DMS 273 (cell line): Measurements from ENCODE around the gene IGSF21.
A peak's percentile ranks its signal among the peaks of the same experiment; 100 is the strongest.

Experiments
- DNase-seq: peaks from one replicate; lab custom pipeline; 2025; ENCODE audit not compliant: unreplicated experiment; lab: John Stamatoyannopoulos, UW

Gene IGSF21

DNA sequence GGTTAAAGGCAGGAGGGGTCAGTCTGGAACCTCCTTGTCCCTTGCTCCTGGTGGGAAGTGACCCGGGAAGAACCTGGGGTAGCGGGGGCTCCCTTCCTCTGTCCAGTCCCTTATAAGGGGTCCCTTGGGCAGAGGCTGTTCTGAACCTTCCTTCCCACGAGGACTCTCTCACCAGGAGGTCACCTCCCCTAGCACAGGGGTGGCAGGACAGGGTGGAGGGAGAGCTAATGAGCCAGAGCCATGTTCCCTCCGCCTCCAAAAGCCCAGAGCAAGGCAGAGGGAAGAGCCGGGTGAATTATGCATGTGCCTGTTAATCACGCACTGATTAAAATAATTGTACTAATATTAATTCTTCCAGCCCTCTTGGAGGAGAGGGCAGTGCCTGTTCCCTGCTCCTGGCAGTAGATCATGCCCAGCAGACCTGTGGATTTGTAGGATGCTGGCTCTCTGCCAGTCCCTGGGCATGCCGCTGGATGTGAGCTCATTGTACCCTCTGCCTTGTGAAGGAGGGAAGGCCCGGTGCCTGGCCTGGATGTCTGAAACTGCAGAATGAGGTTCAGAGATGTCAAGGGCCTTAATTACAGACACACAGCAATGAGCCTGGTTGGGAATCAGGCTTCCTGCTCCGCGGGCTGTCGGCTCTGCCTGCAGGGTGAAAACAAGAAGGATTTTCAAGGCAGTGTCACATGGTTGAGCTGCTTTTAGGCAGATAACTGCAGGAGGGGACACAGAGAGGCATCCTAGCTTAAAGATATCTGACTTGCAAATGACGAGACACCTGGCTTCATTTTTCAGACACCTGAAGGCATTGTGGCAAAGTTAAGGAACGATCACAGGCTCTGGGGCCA lies 68.2 kb downstream of the IGSF21 start:
- DNase-seq = peak; percentile 64

DNA sequence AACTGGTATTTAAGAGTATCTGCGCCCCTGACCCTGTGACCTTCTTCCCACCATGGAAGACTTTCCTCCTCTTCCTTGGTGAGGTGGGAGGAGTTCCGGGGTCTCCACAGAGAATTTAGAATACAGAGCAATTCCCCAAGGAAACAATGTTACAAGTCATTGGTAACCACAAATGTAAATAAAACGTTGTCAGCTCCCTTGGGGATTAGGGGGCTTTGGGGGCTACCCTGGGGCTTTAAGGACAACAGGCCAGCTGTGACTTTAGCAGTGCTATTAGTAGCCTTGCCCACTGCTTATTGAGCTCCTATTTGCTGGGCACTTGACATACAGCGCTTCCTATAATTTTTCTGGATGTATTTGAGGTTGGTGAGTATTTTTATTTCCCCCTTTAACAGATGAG lies 69.0 kb downstream of the IGSF21 start:
- no peak for DNase-seq

DNA sequence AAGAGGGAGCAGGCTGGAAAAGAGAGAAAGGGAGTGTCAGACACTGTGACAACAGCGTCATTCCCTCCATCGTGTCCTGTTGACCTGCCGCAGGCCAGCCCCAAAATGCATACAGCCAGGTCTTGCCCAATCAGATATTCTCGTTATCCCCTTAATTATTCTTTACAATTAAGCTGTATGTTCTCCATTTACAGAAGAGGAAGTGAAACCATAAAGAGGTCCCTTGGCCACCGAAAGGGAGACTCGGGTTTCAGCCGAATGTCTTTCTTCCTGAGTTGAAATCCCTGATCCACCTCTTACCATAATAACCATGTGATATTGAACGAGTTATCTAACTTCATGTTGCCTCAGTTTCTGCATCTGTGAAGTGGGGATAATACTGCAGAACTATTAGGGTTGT lies 70.5 kb downstream of the IGSF21 start:
- no peak for DNase-seq

DNA sequence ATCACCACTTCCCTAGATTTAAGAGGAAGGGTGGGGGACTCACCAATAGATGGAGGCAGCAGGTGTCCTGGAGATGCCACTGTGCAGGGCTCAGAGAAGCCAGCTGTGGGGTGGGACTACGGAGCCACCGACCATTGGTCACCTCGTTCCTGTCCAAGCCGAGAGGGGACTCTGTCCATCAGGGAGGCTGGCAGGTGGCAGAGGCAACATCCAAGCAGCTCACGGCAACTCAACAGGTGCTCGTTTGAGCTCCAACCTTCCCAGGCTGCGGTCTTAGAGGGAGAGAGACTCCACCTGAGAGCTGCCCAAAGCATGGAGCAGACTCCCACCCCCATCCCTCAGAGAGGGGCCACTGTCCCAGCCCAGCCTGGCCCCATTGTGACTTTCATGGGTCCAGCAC lies 71.4 kb downstream of the IGSF21 start:
- DNase-seq = no peak

DNA sequence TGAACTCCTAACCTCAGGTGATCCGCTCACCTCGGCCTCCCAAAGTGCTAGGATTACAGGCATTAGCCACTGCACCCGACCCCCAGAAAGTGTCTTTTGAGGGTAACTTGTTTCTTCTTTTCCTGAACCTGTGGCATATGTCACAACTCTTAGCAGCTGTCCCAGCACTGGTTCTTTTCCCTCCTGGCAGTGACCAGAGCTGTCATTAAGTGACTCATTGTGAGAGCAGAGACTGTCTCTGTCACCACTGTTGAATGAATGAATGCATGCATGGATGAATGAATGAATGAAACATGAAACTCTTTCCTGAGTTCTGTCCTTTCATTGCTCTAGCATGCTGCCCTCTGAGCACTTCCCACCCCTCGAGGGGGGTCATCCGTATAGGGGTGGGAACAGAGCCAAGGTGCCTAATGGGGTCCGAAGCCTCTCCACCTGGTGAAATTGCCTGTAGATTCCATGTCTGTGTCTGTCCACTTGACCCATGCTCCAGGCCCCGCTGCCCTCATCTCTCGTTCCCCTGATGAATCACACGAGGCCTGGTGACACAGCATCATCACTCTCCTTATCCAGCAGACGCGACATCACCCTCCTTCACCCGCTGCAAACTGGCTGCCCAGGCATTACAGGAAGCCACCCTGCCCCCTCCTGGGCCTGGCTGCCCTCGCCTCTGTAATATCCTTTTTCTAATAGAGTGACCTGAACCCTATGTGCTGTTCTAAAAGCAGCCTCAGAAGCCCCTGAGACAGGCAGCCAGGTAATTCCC lies 75.0 kb downstream of the IGSF21 start:
- DNase-seq = peak; percentile 35

DNA sequence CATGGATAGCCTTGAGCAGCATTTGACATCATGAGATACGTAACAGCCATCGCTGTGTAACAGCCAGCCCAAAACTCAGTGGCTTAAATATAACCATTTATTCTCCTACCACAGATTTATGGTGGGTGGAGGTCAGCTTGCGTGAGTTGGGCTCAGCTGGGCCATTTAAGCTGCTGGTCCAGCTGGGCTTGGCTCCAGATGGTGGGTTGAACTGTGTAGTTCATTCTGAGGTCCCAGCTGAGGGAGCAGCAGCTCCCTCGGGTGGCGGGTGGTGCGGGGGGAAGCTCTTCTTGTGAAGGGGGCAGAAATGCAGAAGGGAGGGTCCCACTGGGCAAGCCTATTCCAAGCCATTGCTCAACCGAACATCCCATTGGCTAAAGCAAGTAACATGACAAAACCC lies 75.9 kb downstream of the IGSF21 start:
- peak; percentile 59 for DNase-seq

DNA sequence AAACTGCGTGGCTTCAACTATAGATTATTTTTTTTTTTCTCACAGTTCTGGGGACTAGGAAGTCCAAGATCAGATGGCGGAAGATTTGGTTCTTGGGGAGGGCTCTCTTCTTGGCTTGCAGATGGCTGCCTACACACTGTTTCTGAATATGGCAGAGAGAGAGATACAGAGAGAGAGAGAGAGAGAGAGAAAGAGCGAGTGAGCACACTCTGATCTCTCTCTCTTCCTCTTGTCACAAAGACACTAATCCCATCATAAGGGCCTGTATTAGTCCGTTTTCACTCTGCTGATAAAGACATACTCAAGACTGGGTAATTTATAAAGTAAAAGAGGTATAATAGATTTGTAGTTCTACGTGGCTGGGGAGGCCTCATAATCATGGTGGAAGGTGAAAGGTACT lies 79.5 kb downstream of the IGSF21 start:
- no peak for DNase-seq

DNA sequence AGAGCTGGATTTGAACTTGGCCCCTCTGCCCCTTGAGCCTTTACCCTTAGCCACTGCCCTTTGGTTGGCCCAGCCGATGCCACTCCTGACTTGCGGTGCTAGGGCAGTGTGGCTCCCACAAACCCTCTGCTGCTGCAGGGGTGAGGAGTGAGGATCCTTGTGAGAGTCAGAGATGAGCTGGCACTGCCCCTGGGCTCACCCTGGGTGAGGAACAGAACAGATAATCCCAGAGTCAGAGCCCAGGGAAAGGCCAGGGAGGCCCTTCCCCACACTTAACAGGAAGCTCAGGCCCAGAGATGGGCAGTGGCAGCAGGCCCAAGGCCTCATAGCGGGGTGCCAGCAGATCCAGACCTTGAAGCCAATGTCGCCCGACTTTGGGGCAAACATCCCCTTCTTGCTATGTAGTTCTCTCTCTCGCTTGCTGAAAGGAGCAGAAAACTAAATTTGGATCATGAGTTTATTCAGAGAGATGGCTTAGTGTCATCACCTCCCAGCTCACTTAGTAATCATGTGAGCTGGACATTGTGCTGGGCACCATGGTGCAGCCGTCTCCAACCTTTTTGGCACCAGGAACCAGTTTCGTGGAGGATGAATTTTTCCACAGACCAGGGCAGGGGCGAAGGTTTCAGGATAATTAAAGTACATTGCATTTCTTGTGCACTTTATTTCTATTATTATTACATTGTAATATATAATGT lies 81.4 kb downstream of the IGSF21 start:
- no peak for DNase-seq

DNA sequence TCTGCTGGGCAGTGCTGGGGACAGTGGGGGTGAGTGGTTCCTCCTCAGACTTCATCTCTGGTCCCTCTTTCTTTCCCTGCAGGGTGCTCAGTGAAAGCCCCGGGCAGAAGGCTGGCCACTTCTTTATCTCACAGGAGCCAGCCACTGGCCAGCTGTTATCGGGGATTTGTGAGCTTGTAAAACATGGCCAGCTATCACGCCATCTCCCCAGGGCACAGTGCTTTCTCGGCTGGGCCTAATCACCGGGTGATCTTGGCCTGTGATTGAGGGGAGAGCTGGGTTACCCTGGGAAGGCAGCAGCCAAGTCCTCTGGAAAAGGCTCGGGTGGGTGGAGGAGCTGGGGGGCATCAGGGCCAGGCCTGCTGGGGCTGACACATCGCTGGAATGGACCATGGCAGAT lies 83.0 kb downstream of the IGSF21 start:
- peak; percentile 71 for DNase-seq

DNA sequence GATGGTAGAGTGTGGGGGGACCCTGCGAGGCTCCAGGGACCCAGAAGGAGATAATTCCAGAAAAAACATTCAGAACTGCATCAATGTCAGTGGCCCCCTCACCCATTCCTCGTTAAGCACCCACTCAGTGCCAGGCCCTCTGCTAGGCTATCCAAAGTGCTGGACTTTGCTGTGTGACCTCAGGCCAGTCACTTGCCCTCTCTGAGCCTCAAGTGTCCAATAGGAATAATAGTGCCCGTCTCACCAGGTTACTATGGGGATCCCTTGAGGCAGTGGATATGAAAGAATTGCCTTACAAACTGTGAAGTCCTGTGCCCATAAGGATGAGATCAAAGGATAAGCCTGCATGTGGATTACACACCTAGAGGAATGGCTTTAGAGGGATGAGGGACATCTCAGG lies 83.4 kb downstream of the IGSF21 start:
- DNase-seq = no peak

DNA sequence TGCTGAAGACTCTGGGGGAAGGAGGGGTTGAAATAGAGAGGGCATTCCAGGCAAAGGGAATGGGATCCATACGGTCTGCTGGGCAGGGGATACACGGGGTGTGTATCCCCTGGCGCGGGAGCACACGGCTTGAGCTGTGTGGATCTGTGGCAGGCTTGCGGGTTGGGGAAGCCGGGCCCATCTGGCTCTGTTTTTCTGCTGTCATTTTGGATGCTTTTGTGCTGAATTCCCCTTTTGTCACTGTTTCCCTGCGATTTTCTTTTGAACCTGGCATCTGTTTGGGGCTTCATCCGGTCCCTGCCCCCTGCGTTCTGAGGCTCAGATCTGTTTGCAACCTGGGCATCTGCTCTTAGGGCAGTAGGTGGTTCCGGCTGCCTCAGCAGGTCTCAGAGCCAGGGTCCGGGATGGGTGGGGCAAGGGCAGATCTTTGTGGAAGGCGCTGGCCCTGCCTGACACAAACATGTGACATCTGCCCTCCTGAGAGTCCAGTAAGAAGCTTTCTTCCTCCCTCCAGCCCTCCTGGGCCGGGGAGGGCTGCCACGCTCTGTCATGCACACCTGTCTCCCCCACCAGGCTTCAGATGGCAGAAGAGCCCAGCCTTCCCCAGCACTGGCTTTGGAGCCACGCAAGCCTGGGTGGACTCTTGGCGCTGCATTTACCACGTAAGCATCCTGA lies 84.0 kb downstream of the IGSF21 start:
- DNase-seq = peak; percentile 88

DNA sequence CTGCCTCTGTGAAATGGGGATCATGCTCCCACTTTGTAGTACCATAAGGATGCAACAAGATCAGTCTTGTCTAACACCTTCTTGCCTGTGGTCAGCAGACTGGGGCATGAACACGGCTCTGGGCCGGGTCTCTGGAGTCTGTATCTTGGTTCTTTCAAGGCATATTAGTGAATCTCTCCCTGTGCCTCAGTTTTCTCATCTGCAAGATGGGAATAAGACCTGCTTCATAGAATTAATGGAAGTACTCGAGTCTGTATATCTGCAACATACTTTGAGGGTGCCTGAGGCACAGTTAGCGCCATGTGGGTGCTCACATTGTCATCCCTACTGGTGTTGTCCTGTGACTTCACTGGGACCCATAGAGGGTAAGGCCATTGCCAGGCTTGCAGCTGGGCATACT lies 84.6 kb downstream of the IGSF21 start:
- no peak for DNase-seq

DNA sequence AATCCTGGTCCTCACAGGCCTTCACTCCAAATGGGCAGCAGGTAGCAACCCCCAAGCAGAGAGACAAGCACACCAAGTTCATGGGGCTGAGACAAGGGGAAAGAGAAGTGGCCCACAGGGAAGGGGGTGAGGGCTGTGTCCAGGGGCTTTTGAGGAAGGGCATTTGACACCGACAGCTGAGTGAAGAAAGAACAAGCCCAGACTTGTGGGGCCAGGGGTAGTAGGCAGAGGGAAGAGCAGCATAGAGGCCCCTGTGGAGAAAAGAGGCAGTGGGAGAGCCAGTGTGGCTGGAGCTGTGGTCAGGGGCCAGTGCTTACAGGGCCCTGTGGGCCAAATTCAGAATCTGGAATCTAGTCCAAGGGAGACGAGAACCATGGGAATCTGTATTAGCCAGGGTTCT lies 85.4 kb downstream of the IGSF21 start:
- peak; percentile 42 for DNase-seq

DNA sequence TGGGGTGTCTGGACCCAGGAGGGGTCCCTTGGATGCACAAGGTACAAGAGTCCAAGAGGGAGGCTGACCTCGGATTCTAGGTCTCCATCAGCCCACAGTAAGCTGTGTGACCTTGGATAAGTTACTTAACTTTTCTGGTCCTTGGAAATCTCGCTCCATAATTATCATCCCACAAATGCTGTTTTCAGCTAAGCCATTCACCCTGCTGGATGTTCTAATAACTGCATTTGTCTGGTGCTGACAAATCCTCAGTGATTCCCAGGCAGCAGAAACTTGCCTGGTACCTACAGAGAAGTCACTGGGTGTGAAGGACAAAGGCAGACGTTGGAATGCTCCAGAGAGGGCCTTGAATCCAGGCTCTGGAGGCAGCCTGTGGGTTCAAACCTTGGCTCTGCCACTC lies 89.7 kb downstream of the IGSF21 start:
- DNase-seq = peak; percentile 41

DNA sequence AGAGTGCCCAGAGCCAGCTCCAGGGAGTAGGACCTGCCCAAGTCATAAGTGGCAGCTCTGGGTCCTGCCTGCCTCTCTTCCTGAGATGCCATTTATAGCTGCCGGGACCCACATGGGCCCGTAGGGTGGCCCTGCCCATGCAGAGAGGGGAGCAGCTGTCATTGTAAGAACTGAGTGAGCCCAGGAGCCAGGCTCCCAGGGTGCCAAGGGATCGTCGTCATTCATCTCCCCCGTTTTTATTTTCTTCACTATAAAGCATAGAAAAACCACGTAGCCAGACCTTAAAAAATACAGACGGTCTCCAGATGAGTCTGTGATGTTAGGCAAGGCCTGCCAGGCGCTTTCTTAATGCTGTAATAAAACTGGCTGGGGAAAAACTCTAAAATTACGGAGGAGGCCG lies 90.7 kb downstream of the IGSF21 start:
- peak; percentile 71 for DNase-seq

DNA sequence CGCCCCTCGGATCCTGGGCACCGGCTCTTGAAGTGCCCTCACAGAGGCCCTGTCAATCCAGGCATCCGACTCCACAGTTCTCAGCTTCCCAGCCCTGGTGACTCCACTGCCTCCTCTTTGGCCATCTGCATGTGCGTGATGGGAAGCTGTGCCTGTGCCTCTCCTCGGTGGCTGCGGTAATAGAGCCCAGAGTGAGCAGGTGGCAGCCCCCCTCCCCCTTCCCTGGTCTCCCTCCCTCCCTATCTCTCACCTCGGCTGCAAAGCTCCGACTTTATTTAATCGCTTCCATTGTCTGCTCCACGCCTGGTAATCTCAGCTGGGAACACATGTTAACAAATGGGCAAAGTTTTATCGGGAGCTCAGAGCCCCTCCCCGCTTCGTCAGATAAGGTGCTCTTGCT lies 91.9 kb downstream of the IGSF21 start:
- peak; percentile 84 for DNase-seq

DNA sequence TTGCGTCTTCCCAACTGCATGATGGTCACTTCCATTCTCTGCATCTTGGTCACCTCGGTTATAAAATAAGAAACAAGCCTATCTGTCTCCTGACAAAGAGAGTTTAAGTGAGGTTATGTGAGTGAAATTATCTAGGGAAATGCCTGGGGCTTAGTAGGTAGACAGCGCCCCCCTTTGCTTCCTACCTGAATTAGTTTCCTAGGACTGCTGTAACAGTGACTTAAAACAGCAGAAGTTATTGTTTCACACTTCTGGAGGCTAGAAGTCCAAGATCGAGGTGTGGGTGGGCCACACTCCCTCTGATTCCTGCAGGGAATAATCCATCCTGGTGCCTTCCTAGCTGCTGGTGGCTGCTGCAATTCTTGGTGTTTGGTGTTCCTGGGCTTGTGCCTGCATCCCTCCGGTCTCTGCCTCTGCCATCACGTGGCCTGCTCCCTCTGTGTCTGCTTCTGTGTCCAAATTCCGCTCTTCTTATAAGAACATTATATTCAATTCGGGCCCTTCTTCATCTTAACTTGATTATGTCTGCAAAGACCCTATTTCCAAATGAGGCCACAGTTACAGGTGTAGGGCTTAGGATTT lies 92.6 kb downstream of the IGSF21 start:
- DNase-seq = peak; percentile 25

DNA sequence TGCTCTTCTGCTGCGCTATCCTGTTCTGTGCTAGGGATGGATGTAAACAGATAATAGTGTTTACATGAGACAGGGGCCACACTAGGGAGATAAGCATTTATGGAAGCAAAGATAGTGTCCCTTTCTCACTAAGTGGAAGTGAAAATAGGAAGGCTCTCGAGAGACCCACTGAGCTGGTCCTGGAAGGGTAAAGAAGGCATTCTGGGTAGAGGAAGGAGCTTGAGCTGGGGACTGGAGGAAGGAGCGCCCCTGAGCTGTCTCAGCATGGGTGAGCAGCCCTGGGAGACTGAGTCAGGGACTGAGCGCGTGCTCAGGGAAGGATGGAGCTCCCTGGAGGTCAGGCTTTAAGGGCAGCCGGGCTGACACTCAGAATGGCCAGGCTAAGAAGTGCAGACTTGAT lies 93.3 kb downstream of the IGSF21 start:
- no peak for DNase-seq

DNA sequence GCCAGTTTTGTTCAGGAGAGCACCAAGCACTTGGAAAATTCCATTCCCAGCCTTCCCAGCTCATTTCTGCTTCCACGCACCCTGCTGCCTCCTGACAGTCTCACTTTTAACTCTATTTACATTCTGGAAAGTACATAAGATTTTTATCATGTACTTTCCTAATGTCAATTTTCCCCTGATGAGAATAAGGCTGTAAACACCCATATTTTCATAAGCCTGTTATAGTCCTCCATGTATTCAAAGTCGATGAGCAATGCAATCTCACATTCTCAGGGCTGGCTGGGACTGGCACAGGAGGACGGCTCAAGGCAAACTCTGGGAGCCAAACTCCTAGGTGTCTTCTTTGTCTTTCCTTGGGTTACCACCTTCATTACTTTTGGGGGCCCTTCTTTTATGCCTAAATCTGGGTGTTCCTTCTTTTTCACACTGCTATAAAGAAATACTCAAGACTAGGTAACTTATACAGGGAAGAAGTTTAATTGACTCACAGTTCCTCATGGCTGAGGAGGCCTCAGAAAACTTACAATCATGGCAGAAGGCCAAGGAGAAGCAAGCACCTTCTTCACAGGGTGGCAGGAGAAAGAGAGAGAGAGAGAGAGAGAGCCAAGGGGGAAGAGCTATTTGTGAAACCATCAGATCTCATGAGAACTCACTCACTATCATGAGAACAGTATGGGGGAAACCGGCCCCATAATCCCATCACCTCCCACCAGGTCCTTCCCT lies 94.6 kb downstream of the IGSF21 start:
- DNase-seq = no peak

DNA sequence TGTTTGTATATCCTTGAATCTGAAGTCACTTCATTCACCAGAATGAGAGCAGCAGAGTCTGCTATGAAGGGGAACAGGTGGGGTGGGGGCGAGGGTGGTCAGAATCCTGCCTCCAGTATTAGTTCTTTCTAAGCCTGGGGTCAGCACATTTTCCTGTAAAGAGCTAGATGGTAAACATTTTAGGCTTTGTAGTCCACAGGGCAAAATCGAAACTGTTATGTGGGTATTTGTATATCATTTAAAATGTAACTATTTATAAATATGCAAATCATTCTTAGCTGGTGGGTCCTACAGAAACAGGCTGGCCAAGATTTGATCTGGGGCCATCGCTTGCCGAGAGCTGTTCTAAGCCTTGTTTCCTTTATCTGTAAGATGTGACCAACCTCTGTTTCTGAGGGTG lies 96.0 kb downstream of the IGSF21 start:
- no peak for DNase-seq
